Common myeloid progenitor, CD34-positive (primary cell): ENCODE results near the gene VASH2.
A peak's percentile ranks its signal among the peaks of the same experiment; 100 is the strongest.

ENCODE experiments used
- CTCF ChIA-PET: fragments of 350-600 bp; sonication (Branson Sonifier 250); formaldehyde crosslinking; loops from one replicate; lab custom pipeline; 2021; ENCODE audit warnings: antibody characterized with exemption; lab: Charles Lee
- POLR2A ChIA-PET: fragments of 350-600 bp; sonication (Branson Sonifier 250); formaldehyde crosslinking; loops from one replicate; lab custom pipeline; 2021; ENCODE audit warnings: antibody characterized with exemption; lab: Charles Lee
- DNase-seq, 3 donors: peaks; one replicate each; pipeline versions ENCODE4 v3.0.0 to v3.0.0-alpha.2; 2013
- H3K27ac ChIP-seq, 2 experiments: 1 replicate in 1 of 2; 2 replicates in 1 of 2; pipeline ENCODE4 v1.7.0; 2013; ENCODE audit warnings: inconsistent platforms in 2 of 2, low read length in 2 of 2, mild to moderate bottlenecking in 2 of 2, low read depth in 1 of 2, moderate library complexity in 1 of 2; ENCODE audit not compliant: severe bottlenecking in 2 of 2, insufficient read depth in 1 of 2, poor library complexity in 1 of 2
- H3K27me3 ChIP-seq, 5 experiments: replicated peaks in 2 of 5; 1 replicate in 3 of 5; 2 replicates in 2 of 5; pipeline versions ENCODE4 v1.6.1 to v1.7.0; 2013; ENCODE audit warnings: low read length in 4 of 5, mild to moderate bottlenecking in 2 of 5, moderate library complexity in 2 of 5, inconsistent platforms in 1 of 5; ENCODE audit not compliant: insufficient read depth in 5 of 5, control insufficient read depth in 4 of 5
- H3K36me3 ChIP-seq, 4 experiments: 1 replicate in 2 of 4; 2 replicates in 2 of 4; pipeline versions ENCODE4 v1.6.1 to v1.7.0; 2013; ENCODE audit warnings: low read length in 3 of 4, control low read depth in 1 of 4, mild to moderate bottlenecking in 1 of 4; ENCODE audit not compliant: control insufficient read depth in 4 of 4, insufficient read depth in 4 of 4
- H3K4me1 ChIP-seq, 4 experiments: 1 replicate in 3 of 4; 2 replicates in 1 of 4; pipeline versions ENCODE4 v1.6.1 to v1.7.1; 2013; ENCODE audit warnings: low read length in 3 of 4, mild to moderate bottlenecking in 3 of 4, control low read depth in 1 of 4, inconsistent platforms in 1 of 4, moderate library complexity in 1 of 4; ENCODE audit not compliant: control insufficient read depth in 4 of 4, insufficient read depth in 4 of 4; ENCODE audit errors: control extremely low read depth in 1 of 4
- H3K4me3 ChIP-seq, 7 experiments: 1 replicate in 4 of 7; 2 replicates in 3 of 7; pipeline versions ENCODE4 v1.5.1 to v1.7.0; 2013; ENCODE audit warnings: mild to moderate bottlenecking in 7 of 7, low read length in 6 of 7, moderate library complexity in 6 of 7, inconsistent platforms in 2 of 7, low read depth in 2 of 7, control low read depth in 1 of 7; ENCODE audit not compliant: insufficient read depth in 4 of 7, control insufficient read depth in 1 of 7; ENCODE audit errors: extremely low read depth in 1 of 7
- H3K9me3 ChIP-seq, 5 experiments: 1 replicate in 4 of 5; 2 replicates in 1 of 5; pipeline versions ENCODE4 v1.6.1 to v1.7.1; 2013; ENCODE audit warnings: low read length in 4 of 5, mild to moderate bottlenecking in 2 of 5, inconsistent platforms in 1 of 5, low read depth in 1 of 5, moderate library complexity in 1 of 5; ENCODE audit not compliant: control insufficient read depth in 4 of 5, insufficient read depth in 2 of 5; ENCODE audit errors: control extremely low read depth in 1 of 5
- WGBS: methylation state at CpG from one replicate; pipeline ENCODE4 v1.1.5; 2013; ENCODE audit not compliant: insufficient coverage; 5-methylcytosine and 5-hydroxymethylcytosine counted together

The VASH2 gene

DNA sequence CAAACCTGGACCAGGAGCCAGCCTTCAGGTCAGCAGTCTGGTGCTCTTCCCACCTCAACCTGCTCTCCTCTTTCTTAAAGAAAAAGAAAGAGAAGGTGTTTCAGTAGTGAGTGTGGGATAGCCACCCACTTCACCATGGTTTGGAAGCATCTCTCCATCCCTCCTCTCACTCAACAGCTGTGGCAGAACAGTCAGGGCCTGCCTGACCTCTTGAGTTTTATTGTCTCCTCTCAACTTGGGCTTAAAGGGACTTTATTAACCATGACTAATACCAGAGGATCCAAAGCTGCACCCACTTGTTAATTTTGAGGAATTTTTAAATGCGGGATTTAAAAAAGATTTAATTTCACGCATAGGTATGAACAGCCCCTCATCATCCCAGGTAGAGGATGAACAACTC is 570 bp upstream of the VASH2 start:
- DNase-seq = no peak
- Histone ChIP-seq H3K4me1 (peaks cover 0 to 18% (median 17%) of the 10 kb centered on the region in 4 experiments), H3K9me3 (peaks cover 0 to 2% (median 0%) of the 10 kb centered on the region in 5 experiments), H3K4me3 (peak overlapping the region; percentile 30 to 78 (median 65)), H3K27me3 (peaks cover 0 to 35% (median 10%) of the 10 kb centered on the region in 5 experiments), H3K36me3 (no peaks in the 10 kb centered on the region), H3K27ac (no peak overlapping the region)
- ChIA-PET CTCF (no interaction called here), POLR2A (no interaction called here)
- no CpG with 5 or more reads among the region's 2 CpGs for WGBS

GRCh38 chr1:212951126-212951946 is 995 bp downstream of the VASH2 start:
- H3K27me3 ChIP-seq = peaks cover 0 to 35% (median 10%) of the 10 kb centered on the region in 5 experiments
- no peak overlapping the region for H3K27ac ChIP-seq
- DNase-seq = peak in 2 of 3 donors; percentile 10 to 28
- ChIA-PET POLR2A (no interaction called here), CTCF (interaction anchor here (0.8 to 1.2 kb wide), 3 partner anchors 15 to 43 kb away, joined by 3 to 5 read pairs (median 3); no protein-coding TSS in a partner anchor)
- peaks cover 0 to 2% (median 0%) of the 10 kb centered on the region in 5 experiments for H3K9me3 ChIP-seq
- peak overlapping the region in 6 of 7 experiments; percentile 51 to 78 (median 66) for H3K4me3 ChIP-seq
- WGBS = 9% methylated on average over 43 of the region's 72 CpGs
- peaks cover 3 to 21% (median 17%) of the 10 kb centered on the region in 4 experiments for H3K4me1 ChIP-seq
- H3K36me3 ChIP-seq = no peaks in the 10 kb centered on the region

DNA sequence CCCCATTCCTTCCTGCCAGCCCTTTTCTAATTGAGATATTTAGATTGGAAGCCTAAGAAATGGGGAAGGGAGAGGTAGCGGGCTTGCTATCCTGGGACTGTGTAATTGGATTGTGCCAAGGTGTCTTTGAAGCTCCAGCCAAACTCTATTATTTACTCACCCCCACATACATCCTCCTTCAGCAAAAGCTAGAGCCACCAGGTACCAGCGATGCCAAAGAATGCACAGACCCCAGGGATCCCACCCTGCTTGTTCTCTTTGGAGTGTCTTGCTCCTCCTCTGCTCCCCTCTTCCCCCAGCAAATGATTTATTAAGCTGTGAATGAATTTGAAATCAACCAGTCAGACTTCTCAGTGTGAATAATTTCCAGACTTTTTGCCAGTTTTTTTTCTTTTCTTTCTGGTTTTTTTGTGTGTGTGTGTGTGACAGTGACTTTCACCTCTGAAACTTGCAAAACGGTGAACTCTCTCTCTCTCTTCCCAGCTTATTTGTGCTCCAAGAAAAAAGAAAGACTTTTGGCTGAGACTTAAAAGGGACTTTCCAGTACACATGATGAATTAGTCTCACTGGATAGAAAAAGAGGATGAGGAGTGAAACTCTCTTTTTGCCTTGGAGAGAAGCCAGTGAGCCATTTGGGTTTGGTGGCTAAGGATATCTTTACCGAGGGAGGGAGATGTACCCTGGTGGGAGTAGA is 1.8 kb downstream of the VASH2 start:
- no peak for DNase-seq
- ChIA-PET CTCF (interaction anchor here (1.2 to 2.0 kb wide), 2 partner anchors 12 to 94 kb away, joined by 3 to 4 read pairs; partner anchors contain the start of gene FLVCR1), POLR2A (interaction anchor here (0.7 kb wide), 1 partner anchor 132 kb away, joined by 3 read pairs; no protein-coding TSS in a partner anchor)
- Histone ChIP-seq H3K4me1 (peaks cover 3 to 21% (median 17%) of the 10 kb centered on the region in 4 experiments), H3K9me3 (peaks cover 0 to 2% (median 0%) of the 10 kb centered on the region in 5 experiments), H3K27ac (no peak overlapping the region), H3K27me3 (peaks cover 0 to 35% (median 10%) of the 10 kb centered on the region in 5 experiments), H3K4me3 (no peak overlapping the region), H3K36me3 (no peaks in the 10 kb centered on the region)
- WGBS = 100% methylated on average over 1 of the region's 4 CpGs

GRCh38 chr1:212952641-212952976 is 2.3 kb downstream of the VASH2 start:
- Histone ChIP-seq H3K4me3 (no peak overlapping the region), H3K36me3 (no peaks in the 10 kb centered on the region), H3K9me3 (peaks cover 0 to 2% (median 0%) of the 10 kb centered on the region in 5 experiments), H3K27me3 (peaks cover 0 to 35% (median 10%) of the 10 kb centered on the region in 5 experiments), H3K4me1 (peaks cover 3 to 21% (median 17%) of the 10 kb centered on the region in 4 experiments), H3K27ac (no peak overlapping the region)
- ChIA-PET POLR2A (interaction anchor here (0.7 kb wide), 1 partner anchor 133 kb away, joined by 3 read pairs; no protein-coding TSS in a partner anchor), CTCF (interaction anchor here (1.2 to 2.0 kb wide), 3 partner anchors 13 to 95 kb away, joined by 3 to 4 read pairs (median 3); partner anchors contain the start of gene FLVCR1)
- WGBS = 96% methylated on average over 8 of the region's 8 CpGs
- DNase-seq = no peak

DNA sequence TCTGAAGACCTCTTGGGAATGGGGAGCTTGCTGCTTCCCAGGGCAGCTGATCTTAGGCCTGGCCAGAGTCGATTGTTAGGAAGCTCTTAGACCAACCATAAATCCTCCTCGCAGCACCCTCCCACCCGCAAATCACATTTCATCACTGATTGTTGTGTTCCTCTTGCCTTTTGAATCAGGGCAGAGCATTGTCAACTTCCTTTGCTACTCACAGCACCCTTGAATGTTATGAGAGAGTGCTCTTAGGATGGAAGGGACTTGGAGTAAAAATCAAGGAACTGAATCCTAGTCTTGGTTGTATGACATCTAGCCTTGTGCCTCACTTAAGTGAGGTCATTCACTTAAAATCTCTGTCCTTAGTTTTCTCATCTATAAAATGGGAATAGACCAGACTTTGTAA is 3.0 kb downstream of the VASH2 start:
- ChIA-PET POLR2A (no interaction called here), CTCF (interaction anchor here (1.0 to 2.0 kb wide), 3 partner anchors 14 to 25 kb away, joined by 3 to 4 read pairs (median 3); no protein-coding TSS in a partner anchor)
- H3K4me1 ChIP-seq = peaks cover 3 to 25% (median 21%) of the 10 kb centered on the region in 4 experiments
- H3K9me3 ChIP-seq = peaks cover 0 to under 1% (median 0%) of the 10 kb centered on the region in 5 experiments
- no peak overlapping the region for H3K27ac ChIP-seq
- H3K27me3 ChIP-seq = peaks cover 0 to 35% (median 10%) of the 10 kb centered on the region in 5 experiments
- H3K36me3 ChIP-seq = no peaks in the 10 kb centered on the region
- 94% methylated on average over 3 of the region's 3 CpGs for WGBS
- H3K4me3 ChIP-seq = no peak overlapping the region
- no peak for DNase-seq

GRCh38 chr1:212954514-212954913 is 4.2 kb downstream of the VASH2 start:
- Histone ChIP-seq H3K36me3 (no peaks in the 10 kb centered on the region), H3K27me3 (peaks cover 0 to 25% (median 10%) of the 10 kb centered on the region in 5 experiments), H3K4me3 (no peak overlapping the region), H3K4me1 (peaks cover 3 to 29% (median 24%) of the 10 kb centered on the region in 4 experiments), H3K9me3 (no peaks in the 10 kb centered on the region), H3K27ac (no peak overlapping the region)
- WGBS = 100% methylated on average over 6 of the region's 6 CpGs
- POLR2A ChIA-PET = no interaction called here
- CTCF ChIA-PET = interaction anchor here (1.2 kb wide), 1 partner anchor 9 kb away, joined by 3 read pairs; no protein-coding TSS in a partner anchor
- DNase-seq = no peak
